Amygdala (tissue), 56 donors: Measurements from ENCODE around the gene ZNF385B.

Source experiments
- DNase-seq, 56 donors: peaks; one replicate each; lab custom pipeline; 2025; lab: John Stamatoyannopoulos, UW

Gene ZNF385B

DNA sequence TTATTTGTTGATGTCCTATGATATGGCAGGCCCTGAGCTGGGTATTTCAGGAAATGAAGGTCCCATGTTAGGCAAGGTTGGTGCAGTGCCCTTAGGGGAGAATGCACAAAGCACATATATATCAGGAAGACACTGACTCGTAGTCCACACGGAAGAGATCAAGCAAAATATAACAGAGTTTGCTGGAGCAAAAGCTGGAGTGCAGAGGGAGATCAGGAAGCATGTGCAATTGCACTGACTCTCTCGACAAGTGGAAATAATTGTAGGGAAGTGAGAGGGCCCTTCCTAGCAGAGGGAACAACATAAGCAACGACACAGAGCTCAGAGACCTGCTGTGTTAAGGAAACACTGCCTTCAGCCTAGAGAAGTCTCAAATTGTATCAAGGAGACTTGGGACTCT, 4.2 kb downstream of the ZNF385B start:
- DNase-seq, result no peak

- no peak for DNase-seq
Observed at GRCh38 chr2:179856205-179856604, 5.2 kb downstream of the ZNF385B start.

GRCh38 chr2:179855673-179856072, 5.7 kb downstream of the ZNF385B start:
- DNase-seq, result no peak

- DNase-seq, result no peak
Observed at GRCh38 chr2:179854891-179855290, 6.5 kb downstream of the ZNF385B start.

DNA sequence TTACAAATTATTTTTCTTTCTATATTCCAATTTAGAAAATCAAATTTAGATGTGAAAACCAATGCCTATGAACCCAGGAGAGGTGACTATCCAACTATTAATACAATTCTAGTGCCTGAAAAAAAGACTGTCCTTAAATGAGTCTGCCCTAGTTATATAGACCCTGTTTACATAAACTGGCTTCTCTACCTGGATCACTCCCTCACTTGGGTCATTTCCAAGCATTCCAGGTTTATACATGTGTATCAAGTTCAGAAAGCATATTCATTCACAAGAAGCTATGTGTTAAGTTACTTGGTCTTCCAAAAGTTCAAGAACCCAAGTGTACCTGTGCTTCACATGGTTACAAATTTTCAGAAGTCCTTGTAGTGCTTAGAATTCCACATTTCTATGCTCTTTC, 8.3 kb downstream of the ZNF385B start:
- DNase-seq, result no peak

DNA sequence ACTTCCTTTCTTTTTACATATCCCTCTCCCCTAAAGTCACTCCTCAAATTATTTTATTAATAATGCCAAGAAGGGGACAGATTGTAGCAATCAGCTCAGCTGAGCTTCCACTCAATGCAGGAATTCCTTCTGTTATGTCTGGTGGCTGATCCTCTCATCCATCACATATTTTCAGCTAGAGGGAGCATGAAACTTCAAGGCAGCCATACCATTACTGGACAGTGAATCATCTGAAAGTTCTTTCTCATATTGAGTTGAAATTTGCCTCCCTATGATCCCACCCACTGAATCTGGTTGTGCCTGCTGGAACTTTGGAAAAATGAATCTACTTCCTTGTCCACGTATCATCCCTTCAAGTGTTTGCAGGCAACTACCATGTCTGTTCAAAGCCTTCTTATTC, 11.2 kb downstream of the ZNF385B start:
- no peak for DNase-seq

DNA sequence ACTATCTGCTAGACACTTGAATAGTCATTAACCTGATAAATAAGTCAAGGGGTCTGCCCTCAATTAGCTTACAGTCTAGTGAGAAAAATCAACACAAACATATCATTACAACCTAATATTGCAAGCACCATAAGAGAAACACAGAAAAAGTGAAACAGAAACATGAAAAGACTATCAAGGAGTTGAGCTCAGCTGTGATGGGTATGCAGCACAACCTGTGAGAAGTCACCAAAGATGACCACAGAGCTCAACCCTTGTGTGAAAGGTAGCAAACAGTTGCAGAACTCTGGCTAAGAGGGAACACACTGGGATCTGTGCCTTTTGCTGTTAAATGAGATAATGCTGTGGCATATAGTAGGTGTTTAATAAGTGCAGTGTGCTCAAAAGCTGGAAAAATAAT, 11.7 kb downstream of the ZNF385B start:
- no peak for DNase-seq

DNA sequence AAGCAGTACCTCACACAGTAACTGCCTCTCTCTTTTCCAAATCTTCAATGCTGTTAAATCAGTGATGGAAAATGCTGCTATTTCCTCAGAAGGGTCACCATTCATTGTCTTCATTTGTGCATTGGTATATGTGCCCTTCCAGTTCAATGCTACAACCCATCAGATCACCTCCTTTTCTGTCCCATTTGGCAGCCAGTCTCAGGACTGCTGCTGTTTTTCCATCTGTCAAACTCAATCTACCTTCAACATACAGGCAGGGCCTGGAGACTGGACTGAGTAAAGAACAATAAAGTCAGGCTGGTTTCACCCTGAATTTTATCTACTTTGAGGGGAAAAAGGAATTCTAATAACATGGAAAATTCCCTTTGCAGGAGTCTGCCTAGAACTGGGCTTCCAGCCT, 17.9 kb downstream of the ZNF385B start:
- DNase-seq, result no peak

DNA sequence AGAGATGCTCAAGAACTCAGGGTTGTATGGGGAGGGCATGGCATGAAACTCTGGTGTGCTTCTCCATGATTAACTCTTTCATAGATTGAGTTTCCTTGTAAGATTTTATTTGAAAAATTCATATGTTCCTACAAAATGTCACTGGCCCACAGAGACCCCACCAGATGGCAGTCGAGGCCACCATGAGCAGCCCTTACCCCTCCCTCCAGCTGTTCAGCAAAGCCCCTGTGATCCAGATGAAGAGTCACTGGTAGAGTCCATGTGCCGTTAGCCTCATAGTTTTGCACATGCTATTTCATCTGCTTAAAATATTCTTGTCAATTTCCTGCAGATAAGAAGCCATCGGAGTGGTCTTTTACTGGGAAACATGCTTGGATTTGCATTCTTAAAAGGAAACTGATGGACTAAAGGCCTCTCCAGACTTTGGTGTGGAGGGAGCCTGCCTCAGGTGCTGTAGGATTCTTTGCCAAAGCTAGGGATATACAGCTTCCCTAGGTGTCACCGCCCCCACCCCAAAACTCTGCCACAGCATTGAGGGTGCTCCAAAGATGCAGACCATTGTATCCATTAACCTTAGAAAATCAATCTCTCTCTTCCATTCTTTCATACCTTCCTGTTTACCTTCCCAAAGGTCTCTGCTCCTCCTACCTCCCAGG, 18.8 kb downstream of the ZNF385B start:
- DNase-seq, result peak in 2 of 56 donors; percentile 3 to 4

DNA sequence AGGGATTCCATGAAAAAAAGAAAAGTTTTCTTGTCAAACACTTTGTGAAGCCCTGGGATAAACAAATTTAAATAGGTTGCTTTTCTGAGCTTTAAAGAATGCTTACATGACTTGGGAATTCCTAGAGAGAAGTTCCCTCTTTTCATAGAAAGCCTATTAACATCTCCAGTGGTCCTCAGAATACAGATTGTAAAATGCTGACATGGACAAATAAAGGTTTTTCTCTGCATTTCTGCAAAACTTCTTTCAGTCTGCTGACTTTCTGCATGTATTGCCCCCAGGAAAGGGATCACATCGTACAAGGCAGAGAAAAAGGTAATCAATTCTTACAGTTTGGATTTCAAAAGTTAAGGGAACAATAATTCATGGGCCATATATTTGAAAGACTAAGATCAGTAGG, 20.6 kb downstream of the ZNF385B start:
- DNase-seq, result no peak

DNA sequence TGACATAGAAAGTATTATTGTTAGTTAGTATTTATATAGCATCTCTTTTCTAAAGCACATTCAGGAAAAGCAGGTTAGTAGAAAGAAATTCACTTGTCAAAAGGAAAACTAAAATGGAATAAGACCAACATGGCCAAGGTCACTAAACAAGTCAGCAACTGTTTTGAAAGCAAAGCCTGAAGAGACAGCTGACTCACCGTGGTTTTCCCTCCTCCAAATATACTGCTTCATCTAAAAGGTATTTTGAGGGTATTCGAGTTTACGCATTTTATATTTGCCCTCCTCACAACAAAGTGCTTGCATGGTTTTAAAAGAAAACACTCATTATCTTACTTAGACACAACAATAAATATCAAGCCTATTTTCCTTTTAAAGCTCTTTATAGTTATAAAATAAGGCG, 24.0 kb downstream of the ZNF385B start:
- DNase-seq, result no peak

GRCh38 chr2:179830043-179830787, 31.2 kb downstream of the ZNF385B start:
- no peak for DNase-seq

GRCh38 chr2:179826297-179826696, 35.1 kb downstream of the ZNF385B start:
- DNase-seq, result no peak

- no peak for DNase-seq
Observed at GRCh38 chr2:179825494-179825893, 35.9 kb downstream of the ZNF385B start.

GRCh38 chr2:179824961-179825360, 36.5 kb downstream of the ZNF385B start:
- DNase-seq, result no peak

- no peak for DNase-seq
Observed at GRCh38 chr2:179822540-179822939, 38.9 kb downstream of the ZNF385B start.

DNA sequence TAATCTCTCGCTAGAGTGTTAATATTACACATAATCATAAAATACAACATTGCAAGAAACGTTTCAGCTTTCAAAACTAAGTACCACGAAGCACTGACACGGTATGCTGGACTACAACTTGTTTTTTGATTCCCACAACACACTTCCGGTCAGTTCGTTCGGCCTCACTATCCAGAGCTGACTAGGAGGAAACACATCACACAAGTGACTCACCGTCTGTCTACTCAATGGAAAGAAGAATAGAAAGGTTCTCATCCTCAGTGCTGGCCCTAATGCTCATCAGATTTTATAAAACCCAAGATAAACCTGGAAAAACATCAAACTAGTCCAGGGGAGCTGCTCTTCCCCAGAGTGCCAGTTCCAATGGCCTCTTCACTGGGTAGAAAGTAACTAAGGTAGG, 42.9 kb downstream of the ZNF385B start:
- no peak for DNase-seq

DNA sequence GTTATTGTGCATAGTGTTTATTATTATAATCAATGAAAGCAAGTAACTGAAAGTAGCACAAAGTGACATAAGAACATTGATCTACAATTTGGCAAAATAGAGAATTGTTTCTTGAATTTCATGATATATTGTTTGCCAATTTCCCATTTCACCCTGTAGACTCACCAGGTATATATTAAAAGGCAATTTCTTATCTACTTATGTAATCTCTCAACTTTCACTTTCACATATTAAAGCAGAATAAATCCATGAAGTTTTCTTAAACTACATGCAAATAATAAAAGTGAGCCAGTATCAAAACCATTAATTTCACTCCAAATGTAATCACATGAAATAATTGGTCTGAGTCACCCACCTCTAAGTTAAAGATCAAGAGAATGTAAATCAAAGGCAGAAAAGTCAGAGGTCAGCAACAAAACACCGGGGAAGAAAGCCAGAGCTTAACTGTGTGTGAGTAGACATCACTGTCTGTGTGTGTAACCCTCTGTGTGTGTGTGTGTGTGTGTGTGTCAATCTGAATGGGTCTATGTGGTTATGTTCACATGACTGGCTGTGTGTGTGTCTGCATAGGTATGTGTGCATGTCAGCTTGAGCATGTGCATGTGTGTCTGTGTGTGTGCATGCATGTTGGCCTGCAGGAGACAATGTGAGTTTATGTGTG, 44.1 kb downstream of the ZNF385B start:
- DNase-seq, result no peak

DNA sequence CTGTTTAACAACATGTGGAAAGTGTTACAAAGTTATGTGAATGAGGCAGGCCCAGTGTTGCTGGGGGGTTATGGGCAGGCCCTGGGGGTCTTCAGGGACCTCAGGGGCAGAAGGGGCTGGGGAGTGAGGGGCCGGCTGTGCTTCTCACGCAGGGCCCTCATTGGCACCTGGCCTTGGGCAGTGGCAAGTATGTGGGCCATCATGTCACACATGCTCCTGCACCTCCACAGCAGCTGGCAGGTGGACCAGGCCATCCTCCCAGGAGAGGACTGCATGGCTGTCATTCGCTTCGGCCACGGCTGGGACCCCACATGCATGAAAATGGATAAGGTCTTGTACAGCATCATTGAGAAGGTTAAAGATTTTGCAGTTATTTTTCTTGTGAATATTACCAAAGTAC, 47.4 kb downstream of the ZNF385B start:
- DNase-seq, result no peak

- no peak for DNase-seq
Observed at GRCh38 chr2:179812501-179812900, 48.9 kb downstream of the ZNF385B start.

GRCh38 chr2:179811042-179811441, 50.4 kb downstream of the ZNF385B start:
- no peak for DNase-seq

DNA sequence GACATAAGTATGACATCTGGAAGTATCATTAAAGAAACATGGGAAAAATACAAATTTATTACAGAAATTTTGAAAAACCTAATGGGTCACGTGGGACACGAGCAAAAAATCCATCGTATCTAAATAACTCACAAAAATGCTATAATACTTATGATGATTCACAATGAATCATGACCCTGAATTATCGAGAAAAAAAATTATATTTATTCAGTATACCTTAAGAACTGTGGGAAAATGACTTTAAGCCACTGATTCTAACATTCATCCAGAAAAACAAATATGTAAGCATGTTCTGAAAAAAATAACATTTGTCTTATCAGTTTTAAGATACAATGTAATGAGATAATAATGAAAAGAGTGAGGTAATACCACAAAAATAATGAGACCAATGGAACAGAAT, 51.8 kb downstream of the ZNF385B start:
- DNase-seq, result no peak
